SH-SY5Y (cell line): Measurements from ENCODE around the gene NUDT12.

Experiments
- GATA2 ChIP-seq: IDR thresholded peaks from 2 replicates; pipeline ENCODE4 v1.6.1; 2011; ENCODE audit warnings: mild to moderate bottlenecking, low read depth, low read length
- GATA3 ChIP-seq: IDR thresholded peaks from 2 replicates; pipeline ENCODE4 v1.6.1; 2011; ENCODE audit warnings: low read depth, mild to moderate bottlenecking, low read length, moderate library complexity

DNA sequence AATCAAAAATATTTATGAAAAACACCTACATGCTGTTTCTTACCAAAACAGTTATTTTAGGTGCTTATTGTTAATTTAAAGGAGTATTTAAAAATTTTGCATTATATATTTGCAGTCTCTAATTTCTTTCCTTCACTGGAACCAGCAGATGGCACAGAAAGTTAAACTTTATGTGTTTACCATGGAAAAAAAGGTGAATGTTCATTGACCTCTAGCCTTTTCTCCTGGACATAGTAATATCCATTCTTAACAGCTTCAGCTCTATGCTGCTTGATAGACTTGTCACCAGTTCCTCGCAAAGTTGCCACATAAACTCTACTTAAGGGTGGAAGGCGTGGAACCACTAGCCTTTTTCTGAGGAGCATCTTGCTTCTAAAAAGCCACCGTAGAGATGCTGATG lies 38.7 kb upstream of the NUDT12 start:
- TF ChIP-seq GATA2 (no peak), GATA3 (no peak)
